Measurements from ENCODE around the gene KLK12.

DNA sequence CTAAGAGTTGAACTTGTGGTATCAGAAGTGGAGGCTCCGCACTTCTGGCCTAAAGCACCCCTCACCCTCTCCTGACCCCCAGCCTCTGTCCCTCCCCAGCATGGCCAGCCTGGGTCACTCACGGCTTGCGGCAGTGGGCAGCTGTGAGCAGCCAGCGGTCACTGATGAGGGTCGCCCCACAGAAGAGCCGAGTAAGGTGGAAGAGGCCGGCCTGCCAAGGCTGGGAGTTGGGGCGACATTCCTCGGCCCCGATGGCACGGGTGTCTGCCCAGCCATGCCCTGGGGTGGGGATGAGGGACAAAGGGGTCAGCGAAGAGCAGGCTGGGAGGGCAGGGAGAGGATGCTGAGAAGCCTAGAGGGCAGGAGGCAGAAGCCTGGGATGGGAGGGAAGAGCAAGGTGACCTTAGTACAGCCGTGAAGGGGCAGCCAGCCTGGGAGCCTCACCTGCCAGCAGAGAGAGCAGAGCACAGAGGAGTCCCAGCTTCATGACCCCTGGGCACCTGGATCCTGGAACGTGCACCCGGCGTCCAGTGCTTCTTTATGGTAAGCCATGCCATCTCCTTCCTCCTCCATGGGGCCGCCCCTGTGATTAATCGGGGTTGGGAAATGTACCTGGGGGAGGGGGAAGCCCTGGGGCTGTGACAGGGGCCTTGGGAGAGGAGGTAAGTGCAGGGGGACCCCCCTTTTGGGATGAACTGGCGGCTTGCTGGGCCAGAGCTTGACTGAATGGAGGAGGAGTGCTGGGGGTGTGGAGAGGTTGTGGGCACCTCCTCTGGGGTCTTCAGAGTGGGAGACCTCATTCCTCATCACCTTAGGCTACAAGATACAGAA lies 25.5 kb downstream of the KLK12 start:
- no peak for TF ChIP-seq ZNF431 (CRISPR knock-in tag; IDR thresholded peaks at IDR 0.05)
- no peak for TF ChIP-seq EZH2 (IDR thresholded peaks at IDR 0.05; ENCODE audit: borderline replicate concordance, low read depth, low read length)
- TF ChIP-seq MTA2 (IDR thresholded peaks at IDR 0.05; ENCODE audit: low read depth), result no peak
- TF ChIP-seq, protein P1, sequence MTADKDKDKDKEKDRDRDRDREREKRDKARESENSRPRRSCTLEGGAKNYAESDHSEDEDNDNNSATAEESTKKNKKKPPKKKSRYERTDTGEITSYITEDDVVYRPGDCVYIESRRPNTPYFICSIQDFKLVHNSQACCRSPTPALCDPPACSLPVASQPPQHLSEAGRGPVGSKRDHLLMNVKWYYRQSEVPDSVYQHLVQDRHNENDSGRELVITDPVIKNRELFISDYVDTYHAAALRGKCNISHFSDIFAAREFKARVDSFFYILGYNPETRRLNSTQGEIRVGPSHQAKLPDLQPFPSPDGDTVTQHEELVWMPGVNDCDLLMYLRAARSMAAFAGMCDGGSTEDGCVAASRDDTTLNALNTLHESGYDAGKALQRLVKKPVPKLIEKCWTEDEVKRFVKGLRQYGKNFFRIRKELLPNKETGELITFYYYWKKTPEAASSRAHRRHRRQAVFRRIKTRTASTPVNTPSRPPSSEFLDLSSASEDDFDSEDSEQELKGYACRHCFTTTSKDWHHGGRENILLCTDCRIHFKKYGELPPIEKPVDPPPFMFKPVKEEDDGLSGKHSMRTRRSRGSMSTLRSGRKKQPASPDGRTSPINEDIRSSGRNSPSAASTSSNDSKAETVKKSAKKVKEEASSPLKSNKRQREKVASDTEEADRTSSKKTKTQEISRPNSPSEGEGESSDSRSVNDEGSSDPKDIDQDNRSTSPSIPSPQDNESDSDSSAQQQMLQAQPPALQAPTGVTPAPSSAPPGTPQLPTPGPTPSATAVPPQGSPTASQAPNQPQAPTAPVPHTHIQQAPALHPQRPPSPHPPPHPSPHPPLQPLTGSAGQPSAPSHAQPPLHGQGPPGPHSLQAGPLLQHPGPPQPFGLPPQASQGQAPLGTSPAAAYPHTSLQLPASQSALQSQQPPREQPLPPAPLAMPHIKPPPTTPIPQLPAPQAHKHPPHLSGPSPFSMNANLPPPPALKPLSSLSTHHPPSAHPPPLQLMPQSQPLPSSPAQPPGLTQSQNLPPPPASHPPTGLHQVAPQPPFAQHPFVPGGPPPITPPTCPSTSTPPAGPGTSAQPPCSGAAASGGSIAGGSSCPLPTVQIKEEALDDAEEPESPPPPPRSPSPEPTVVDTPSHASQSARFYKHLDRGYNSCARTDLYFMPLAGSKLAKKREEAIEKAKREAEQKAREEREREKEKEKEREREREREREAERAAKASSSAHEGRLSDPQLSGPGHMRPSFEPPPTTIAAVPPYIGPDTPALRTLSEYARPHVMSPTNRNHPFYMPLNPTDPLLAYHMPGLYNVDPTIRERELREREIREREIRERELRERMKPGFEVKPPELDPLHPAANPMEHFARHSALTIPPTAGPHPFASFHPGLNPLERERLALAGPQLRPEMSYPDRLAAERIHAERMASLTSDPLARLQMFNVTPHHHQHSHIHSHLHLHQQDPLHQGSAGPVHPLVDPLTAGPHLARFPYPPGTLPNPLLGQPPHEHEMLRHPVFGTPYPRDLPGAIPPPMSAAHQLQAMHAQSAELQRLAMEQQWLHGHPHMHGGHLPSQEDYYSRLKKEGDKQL (CRISPR knock-in tag; IDR thresholded peaks at IDR 0.05; ENCODE audit: borderline replicate concordance), result no peak
- TF ChIP-seq CBX3 (IDR thresholded peaks at IDR 0.05; ENCODE audit: borderline replicate concordance in 1 of 2, low read length in 2 of 2), result no peak
- TF ChIP-seq ZNF699 (CRISPR knock-in tag; IDR thresholded peaks at IDR 0.05; ENCODE audit: insufficient replicate concordance), result no peak
- TF ChIP-seq KHSRP (IDR thresholded peaks at IDR 0.05), result no peak
- TF ChIP-seq ZNF436 (CRISPR knock-in tag; IDR thresholded peaks at IDR 0.05), result no peak

Data from K562 (cell line).